Activated naive CD4-positive, alpha-beta T cell treated with anti-CD3 and anti-CD28 coated beads, Interleukin-2, amount 10 ng/mL, durations not matched to agents 7 days and 5 days (primary cell): ENCODE measurements around the gene STRN3.

Experiments used
- CTCF ChIA-PET: fragments of 350-600 bp; sonication (Branson Sonifier 250); formaldehyde crosslinking; loops from one replicate; lab custom pipeline; 2021; ENCODE audit warnings: antibody characterized with exemption; lab: Charles Lee
- DNase-seq: peaks from one replicate; pipeline ENCODE4 v3.0.0-alpha.2; 2020
- H3K27ac Mint-ChIP-seq: one replicate; pipeline ENCODE4 v1.8.0; 2021; ENCODE audit warnings: mild to moderate bottlenecking, moderate library complexity, mixed read lengths
- H3K27me3 Mint-ChIP-seq: one replicate; pipeline ENCODE4 v1.8.0; 2021; ENCODE audit warnings: mild to moderate bottlenecking, mixed read lengths
- H3K36me3 Mint-ChIP-seq: one replicate; pipeline ENCODE4 v1.8.0; 2021; ENCODE audit warnings: mixed read lengths
- H3K4me1 Mint-ChIP-seq: one replicate; pipeline ENCODE4 v1.8.0; 2021; ENCODE audit warnings: mixed read lengths
- H3K4me3 Mint-ChIP-seq: one replicate; pipeline ENCODE4 v1.8.0; 2021; ENCODE audit warnings: mild to moderate bottlenecking, moderate library complexity, mixed read lengths
- H3K9me3 Mint-ChIP-seq: one replicate; pipeline ENCODE4 v1.8.0; 2021; ENCODE audit warnings: mixed read lengths

STRN3 gene

GRCh38 chr14:31000629-31001338 lies 25.4 kb downstream of the STRN3 start:
- H3K4me3 Mint-ChIP-seq, result no peak overlapping the region

GRCh38 chr14:30999038-30999773 lies 27.0 kb downstream of the STRN3 start:
- CTCF ChIA-PET, result no interaction called here
- DNase-seq, result no peak
- no peak overlapping the region for H3K27ac Mint-ChIP-seq
- H3K27me3 Mint-ChIP-seq, result no peaks in the 10 kb centered on the region
- no peak overlapping the region for H3K4me3 Mint-ChIP-seq
- peaks cover 21% of the 10 kb centered on the region for H3K4me1 Mint-ChIP-seq
- H3K36me3 Mint-ChIP-seq, result peaks cover 50% of the 10 kb centered on the region
- H3K9me3 Mint-ChIP-seq, result peaks cover 16% of the 10 kb centered on the region

More at GRCh38 chr14:31000629-31001338, 25.4 kb downstream of the STRN3 start:
- CTCF ChIA-PET, result no interaction called here
- peaks cover 52% of the 10 kb centered on the region for H3K36me3 Mint-ChIP-seq
- H3K27me3 Mint-ChIP-seq, result no peaks in the 10 kb centered on the region
- H3K27ac Mint-ChIP-seq, result no peak overlapping the region
- peaks cover 16% of the 10 kb centered on the region for H3K9me3 Mint-ChIP-seq
- peaks cover 12% of the 10 kb centered on the region for H3K4me1 Mint-ChIP-seq
- DNase-seq, result no peak

GRCh38 chr14:30998100-30998706 lies 28.0 kb downstream of the STRN3 start:
- H3K9me3 Mint-ChIP-seq, result peaks cover 16% of the 10 kb centered on the region
- no peak for DNase-seq
- H3K27ac Mint-ChIP-seq, result no peak overlapping the region
- CTCF ChIA-PET, result no interaction called here
- H3K4me1 Mint-ChIP-seq, result peaks cover 19% of the 10 kb centered on the region
- H3K27me3 Mint-ChIP-seq, result no peaks in the 10 kb centered on the region
- H3K36me3 Mint-ChIP-seq, result peaks cover 47% of the 10 kb centered on the region
- H3K4me3 Mint-ChIP-seq, result no peak overlapping the region

- CTCF ChIA-PET, result no interaction called here
- Mint-ChIP-seq H3K4me3 (no peak overlapping the region), H3K9me3 (peaks cover 16% of the 10 kb centered on the region), H3K27me3 (no peaks in the 10 kb centered on the region), H3K27ac (no peak overlapping the region), H3K4me1 (peaks cover 15% of the 10 kb centered on the region), H3K36me3 (peaks cover 43% of the 10 kb centered on the region)
- DNase-seq, result no peak
Measured at GRCh38 chr14:30996892-30997659, 29.1 kb downstream of the STRN3 start.

GRCh38 chr14:30995689-30996088 lies 30.5 kb downstream of the STRN3 start:
- Mint-ChIP-seq H3K9me3 (peaks cover 16% of the 10 kb centered on the region), H3K36me3 (peaks cover 36% of the 10 kb centered on the region), H3K27ac (no peak overlapping the region), H3K27me3 (no peaks in the 10 kb centered on the region), H3K4me3 (no peak overlapping the region), H3K4me1 (peaks cover 19% of the 10 kb centered on the region)
- DNase-seq, result no peak
- CTCF ChIA-PET, result no interaction called here

GRCh38 chr14:30994681-30995620 lies 31.2 kb downstream of the STRN3 start:
- Mint-ChIP-seq H3K4me1 (peaks cover 17% of the 10 kb centered on the region), H3K9me3 (peaks cover 14% of the 10 kb centered on the region), H3K4me3 (no peak overlapping the region), H3K27me3 (no peaks in the 10 kb centered on the region), H3K27ac (no peak overlapping the region), H3K36me3 (peaks cover 30% of the 10 kb centered on the region)
- CTCF ChIA-PET, result interaction anchor here (0.6 kb wide), 2 partner anchors 279 to 361 kb away, joined by 3 read pairs; no protein-coding TSS in a partner anchor
- no peak for DNase-seq

- DNase-seq, result no peak
- no peaks in the 10 kb centered on the region for H3K27me3 Mint-ChIP-seq
- no peak overlapping the region for H3K4me3 Mint-ChIP-seq
- CTCF ChIA-PET, result no interaction called here
- peaks cover 4% of the 10 kb centered on the region for H3K9me3 Mint-ChIP-seq
- H3K36me3 Mint-ChIP-seq, result peaks cover 15% of the 10 kb centered on the region
- H3K27ac Mint-ChIP-seq, result no peak overlapping the region
- H3K4me1 Mint-ChIP-seq, result peaks cover 17% of the 10 kb centered on the region
Measured at GRCh38 chr14:30993071-30993470, 33.1 kb downstream of the STRN3 start.

- no peak overlapping the region for H3K4me3 Mint-ChIP-seq
Measured at GRCh38 chr14:30991408-30991807, 34.8 kb downstream of the STRN3 start.

GRCh38 chr14:30990770-30991169 lies 35.4 kb downstream of the STRN3 start:
- H3K27me3 Mint-ChIP-seq, result no peaks in the 10 kb centered on the region
- peaks cover 12% of the 10 kb centered on the region for H3K4me1 Mint-ChIP-seq
- no peaks in the 10 kb centered on the region for H3K9me3 Mint-ChIP-seq
- CTCF ChIA-PET, result no interaction called here
- H3K4me3 Mint-ChIP-seq, result no peak overlapping the region
- no peak overlapping the region for H3K27ac Mint-ChIP-seq
- no peak for DNase-seq
- H3K36me3 Mint-ChIP-seq, result peaks cover 7% of the 10 kb centered on the region

More at GRCh38 chr14:30991408-30991807, 34.8 kb downstream of the STRN3 start:
- Mint-ChIP-seq H3K9me3 (no peaks in the 10 kb centered on the region), H3K4me1 (peaks cover 17% of the 10 kb centered on the region), H3K27ac (peak overlapping the region; percentile 1), H3K36me3 (peaks cover 7% of the 10 kb centered on the region), H3K27me3 (no peaks in the 10 kb centered on the region)
- no peak for DNase-seq
- CTCF ChIA-PET, result no interaction called here

GRCh38 chr14:30988509-30988908 lies 37.7 kb downstream of the STRN3 start:
- H3K27me3 Mint-ChIP-seq, result no peaks in the 10 kb centered on the region
- no peak for DNase-seq
- H3K27ac Mint-ChIP-seq, result no peak overlapping the region

GRCh38 chr14:30985796-30986195 lies 40.4 kb downstream of the STRN3 start:
- Mint-ChIP-seq H3K36me3 (peaks cover 4% of the 10 kb centered on the region), H3K4me3 (no peak overlapping the region), H3K9me3 (no peaks in the 10 kb centered on the region), H3K4me1 (no peaks in the 10 kb centered on the region), H3K27me3 (no peaks in the 10 kb centered on the region), H3K27ac (no peak overlapping the region)
- DNase-seq, result no peak
- CTCF ChIA-PET, result interaction anchor here (1.2 kb wide), 2 partner anchors 97 to 99 kb away, joined by 3 to 5 read pairs; no protein-coding TSS in a partner anchor

More at GRCh38 chr14:30988509-30988908, 37.7 kb downstream of the STRN3 start:
- H3K36me3 Mint-ChIP-seq, result peaks cover 4% of the 10 kb centered on the region
- no peaks in the 10 kb centered on the region for H3K9me3 Mint-ChIP-seq
- peaks cover 4% of the 10 kb centered on the region for H3K4me1 Mint-ChIP-seq
- CTCF ChIA-PET, result no interaction called here
- no peak overlapping the region for H3K4me3 Mint-ChIP-seq

- H3K4me1 Mint-ChIP-seq, result no peaks in the 10 kb centered on the region
Measured at GRCh38 chr14:30983858-30984257, 42.3 kb downstream of the STRN3 start.

GRCh38 chr14:30982533-30982932 lies 43.6 kb downstream of the STRN3 start:
- peaks cover 1% of the 10 kb centered on the region for H3K36me3 Mint-ChIP-seq
- no peaks in the 10 kb centered on the region for H3K27me3 Mint-ChIP-seq
- no peaks in the 10 kb centered on the region for H3K9me3 Mint-ChIP-seq
- H3K27ac Mint-ChIP-seq, result no peak overlapping the region
- DNase-seq, result no peak
- no peak overlapping the region for H3K4me3 Mint-ChIP-seq
- no peaks in the 10 kb centered on the region for H3K4me1 Mint-ChIP-seq
- CTCF ChIA-PET, result interaction anchor here (1.4 kb wide), 1 partner anchor 467 kb away, joined by 4 read pairs; no protein-coding TSS in a partner anchor

More at GRCh38 chr14:30983858-30984257, 42.3 kb downstream of the STRN3 start:
- no peak for DNase-seq
- CTCF ChIA-PET, result interaction anchor here (0.6 to 0.9 kb wide), 2 partner anchors 99 to 466 kb away, joined by 3 read pairs; no protein-coding TSS in a partner anchor
- Mint-ChIP-seq H3K27me3 (no peaks in the 10 kb centered on the region), H3K27ac (no peak overlapping the region), H3K36me3 (peaks cover 1% of the 10 kb centered on the region), H3K9me3 (no peaks in the 10 kb centered on the region), H3K4me3 (no peak overlapping the region)
